Progenitor cell of endocrine pancreas (in vitro differentiated cells): ENCODE measurements around the gene LHX4. TPM values are rescaled to one million over a fixed set of nuclear protein-coding genes. Genes with fewer than 3 reads are reported as not detected.

Experiments
- DNase-seq: peaks from one replicate; pipeline ENCODE4 v3.0.0; 2021; ENCODE audit warnings: low spot score; ENCODE audit not compliant: unreplicated experiment
- H3K27ac Mint-ChIP-seq: 2 replicates; pipeline ENCODE4 v1.8.0; 2021; ENCODE audit warnings: mild to moderate bottlenecking, moderate library complexity, mixed read lengths
- H3K27me3 Mint-ChIP-seq: 2 replicates; pipeline ENCODE4 v1.8.0; 2021; ENCODE audit warnings: mixed read lengths
- H3K36me3 Mint-ChIP-seq: 2 replicates; pipeline ENCODE4 v1.8.0; 2022; ENCODE audit warnings: mixed read lengths; ENCODE audit not compliant: insufficient read depth
- H3K4me1 Mint-ChIP-seq: 2 replicates; pipeline ENCODE4 v1.8.0; 2021; ENCODE audit warnings: low read depth, mixed read lengths
- H3K4me3 Mint-ChIP-seq: 2 replicates; pipeline ENCODE4 v1.8.0; 2021; ENCODE audit warnings: low read depth, mild to moderate bottlenecking, moderate library complexity, mixed read lengths
- H3K9me3 Mint-ChIP-seq: 2 replicates; pipeline ENCODE4 v1.8.0; 2021; ENCODE audit warnings: low read depth, mixed read lengths
- CTCF ChIP-seq: fragments of 200-600 bp; sonication (generic); IDR thresholded peaks from one replicate; pipeline ENCODE4 v1.5.0; 2021; ENCODE audit warnings: antibody characterized with exemption, mild to moderate bottlenecking; ENCODE audit not compliant: unreplicated experiment
- total RNA-seq: library from RNA; stranded (reverse); gene quantifications from 2 replicates; pipeline ENCODE4 v1.2.1, GENCODE V29; 2021

Gene LHX4
- total RNA-seq, 1 donor from 2014 or later = 0.55 TPM

- H3K4me1 Mint-ChIP-seq = peaks cover 4% of the 10 kb centered on the region
These were observed 36.0 kb upstream of the LHX4 start for GRCh38 chr1:180194048-180194425.

GRCh38 chr1:180194546-180195207 is 35.4 kb upstream of the LHX4 start:
- DNase-seq = no peak
- no peak overlapping the region for H3K27ac Mint-ChIP-seq
- no peaks in the 10 kb centered on the region for H3K27me3 Mint-ChIP-seq
- no peaks in the 10 kb centered on the region for H3K9me3 Mint-ChIP-seq
- TF ChIP-seq CTCF = no peak
- H3K4me1 Mint-ChIP-seq = peaks cover 4% of the 10 kb centered on the region
- H3K36me3 Mint-ChIP-seq = peaks cover 15% of the 10 kb centered on the region
- no peak overlapping the region for H3K4me3 Mint-ChIP-seq

More at GRCh38 chr1:180194048-180194425, 36.0 kb upstream of the LHX4 start:
- Mint-ChIP-seq H3K4me3 (no peak overlapping the region), H3K36me3 (peaks cover 16% of the 10 kb centered on the region), H3K9me3 (no peaks in the 10 kb centered on the region), H3K27ac (no peak overlapping the region), H3K27me3 (no peaks in the 10 kb centered on the region)
- no peak for DNase-seq
- TF ChIP-seq CTCF = no peak

- no peaks in the 10 kb centered on the region for H3K27me3 Mint-ChIP-seq
- no peak for DNase-seq
- TF ChIP-seq CTCF = no peak
- H3K4me1 Mint-ChIP-seq = peaks cover 4% of the 10 kb centered on the region
- no peak overlapping the region for H3K27ac Mint-ChIP-seq
- no peak overlapping the region for H3K4me3 Mint-ChIP-seq
- peaks cover 15% of the 10 kb centered on the region for H3K36me3 Mint-ChIP-seq
- no peaks in the 10 kb centered on the region for H3K9me3 Mint-ChIP-seq
These were observed 34.7 kb upstream of the LHX4 start for GRCh38 chr1:180195401-180195800.

GRCh38 chr1:180195916-180196315 is 34.1 kb upstream of the LHX4 start:
- Mint-ChIP-seq H3K4me1 (peaks cover 4% of the 10 kb centered on the region), H3K4me3 (no peak overlapping the region), H3K9me3 (no peaks in the 10 kb centered on the region), H3K27me3 (no peaks in the 10 kb centered on the region), H3K27ac (no peak overlapping the region), H3K36me3 (peaks cover 15% of the 10 kb centered on the region)
- DNase-seq = no peak
- TF ChIP-seq CTCF = no peak

- Mint-ChIP-seq H3K4me3 (no peak overlapping the region), H3K9me3 (no peaks in the 10 kb centered on the region), H3K4me1 (peaks cover 4% of the 10 kb centered on the region), H3K27ac (no peak overlapping the region), H3K36me3 (peaks cover 10% of the 10 kb centered on the region), H3K27me3 (no peaks in the 10 kb centered on the region)
- no peak for DNase-seq
- TF ChIP-seq CTCF = no peak
These were observed 33.5 kb upstream of the LHX4 start for GRCh38 chr1:180196436-180197003.
